Hematopoietic multipotent progenitor cell treated with erythropoietin and hydrocortisone succinate and interleukin-3 and kit ligand, for 17 days (in vitro differentiated cells): ENCODE measurements around the gene PRELID3B.
A peak's percentile ranks its signal among the peaks of the same experiment; 100 is the strongest.

Experiments used
- DNase-seq: peaks from one replicate; pipeline ENCODE4 v3.0.0-alpha.2; 2015; ENCODE audit warnings: low spot score

PRELID3B gene

GRCh38 chr20:59008715-59009336 is 33.8 kb downstream of the PRELID3B start:
- no peak for DNase-seq

GRCh38 chr20:59007665-59008511 is 34.7 kb downstream of the PRELID3B start:
- no peak for DNase-seq

GRCh38 chr20:59006864-59007664 is 35.5 kb downstream of the PRELID3B start, which contains the start of gene CTSZ:
Gene CTSZ, minus strand, starts transcription at chr20:59007254. Its CDS starts 126 bp downstream, at chr20:59007128.
- DNase-seq, result peak; percentile 51

GRCh38 chr20:59006167-59006863 is 36.3 kb downstream of the PRELID3B start:
- no peak for DNase-seq

- no peak for DNase-seq
Observed at GRCh38 chr20:59005523-59006166, 36.9 kb downstream of the PRELID3B start.

DNA sequence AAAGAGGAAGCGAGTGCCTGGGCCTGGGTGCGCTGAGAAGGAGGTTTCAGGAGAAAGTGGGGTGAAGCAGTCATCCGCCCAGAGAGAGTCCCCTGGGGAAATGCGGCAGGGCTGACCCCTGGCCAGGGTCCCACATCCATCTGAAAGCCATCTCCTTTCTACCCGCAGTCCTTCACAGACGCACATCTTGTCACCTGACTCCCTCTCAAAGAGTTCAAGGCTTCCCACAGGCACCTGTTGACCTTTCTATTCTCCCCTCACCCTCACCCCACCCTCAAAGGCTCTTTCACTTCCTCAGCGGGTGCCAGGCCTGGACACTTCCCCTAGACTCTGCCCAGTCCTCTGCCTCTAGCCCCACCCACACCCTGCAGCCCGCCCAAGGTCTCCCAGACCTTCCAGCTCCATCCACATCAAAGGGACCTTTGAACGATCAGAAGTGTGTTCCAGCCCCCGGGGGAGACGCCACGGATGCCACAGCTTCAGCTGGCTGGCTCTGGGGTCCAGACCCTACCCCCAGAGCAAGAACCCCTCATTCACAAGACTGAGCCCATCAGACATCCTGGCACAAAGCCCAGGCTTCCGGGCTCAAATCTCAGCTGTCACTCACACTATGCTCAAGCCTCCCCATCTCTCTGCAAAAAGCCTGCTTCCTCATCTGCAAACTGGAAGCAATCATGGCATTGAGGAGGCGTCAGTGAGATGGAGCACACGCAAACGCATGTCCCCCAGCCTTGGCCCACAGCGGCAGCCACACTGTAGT is 37.6 kb downstream of the PRELID3B start:
- peak; percentile 32 for DNase-seq

GRCh38 chr20:59004493-59004762 is 38.2 kb downstream of the PRELID3B start:
- no peak for DNase-seq

DNA sequence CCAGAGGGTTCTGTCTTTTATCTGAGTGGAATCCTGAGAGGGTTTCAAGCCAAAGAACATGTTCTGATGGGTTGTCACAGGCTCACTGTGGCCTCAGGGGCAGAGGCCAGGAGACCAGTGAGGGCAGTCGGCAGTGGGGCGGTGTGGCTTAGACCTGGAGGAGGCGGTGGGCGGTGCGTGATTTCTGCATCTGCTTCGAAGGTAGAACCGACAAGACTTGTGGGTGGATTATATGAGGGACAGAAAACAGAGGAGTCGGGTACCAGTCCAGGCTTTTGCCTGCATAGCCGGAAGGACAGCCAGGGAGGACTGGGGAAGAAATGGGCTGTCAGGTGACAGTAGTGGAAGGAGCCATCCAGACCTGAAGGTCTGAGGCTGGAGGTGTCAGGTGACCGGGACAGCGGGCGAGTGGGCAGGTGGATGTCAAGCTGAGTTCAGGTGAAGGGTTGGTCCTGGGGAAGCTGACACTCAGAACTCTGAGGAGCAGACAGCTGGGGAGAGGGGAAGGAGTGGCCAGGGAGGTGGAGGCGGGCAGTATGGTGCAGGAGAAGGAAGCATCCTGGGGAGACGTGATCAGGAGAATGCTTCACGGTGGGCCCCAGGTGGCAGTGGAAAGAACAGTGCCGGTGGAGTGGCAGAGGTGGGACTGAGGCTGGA is 38.6 kb downstream of the PRELID3B start:
- DNase-seq, result no peak

GRCh38 chr20:59002874-59003399 is 39.6 kb downstream of the PRELID3B start:
- DNase-seq, result no peak

DNA sequence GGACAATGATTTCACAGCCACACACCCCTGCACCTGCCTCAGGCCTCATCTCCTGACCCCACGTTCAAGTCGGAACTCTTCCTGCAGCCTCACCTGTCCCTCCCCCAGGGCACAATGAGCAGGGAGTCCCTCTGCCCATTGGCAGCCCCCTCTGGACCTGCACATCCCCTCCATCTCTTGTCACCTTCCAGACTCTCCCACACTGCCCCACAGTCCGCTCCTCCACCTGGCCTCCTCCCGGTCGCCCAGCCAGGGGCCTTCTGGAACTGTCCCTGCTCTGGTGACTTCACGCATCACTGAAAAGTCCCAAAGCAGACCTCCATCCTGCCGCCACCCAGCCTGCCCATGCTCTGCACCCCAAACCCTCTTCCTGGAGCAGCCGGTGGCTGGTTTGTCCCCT is 40.2 kb downstream of the PRELID3B start:
- DNase-seq, result no peak

DNA sequence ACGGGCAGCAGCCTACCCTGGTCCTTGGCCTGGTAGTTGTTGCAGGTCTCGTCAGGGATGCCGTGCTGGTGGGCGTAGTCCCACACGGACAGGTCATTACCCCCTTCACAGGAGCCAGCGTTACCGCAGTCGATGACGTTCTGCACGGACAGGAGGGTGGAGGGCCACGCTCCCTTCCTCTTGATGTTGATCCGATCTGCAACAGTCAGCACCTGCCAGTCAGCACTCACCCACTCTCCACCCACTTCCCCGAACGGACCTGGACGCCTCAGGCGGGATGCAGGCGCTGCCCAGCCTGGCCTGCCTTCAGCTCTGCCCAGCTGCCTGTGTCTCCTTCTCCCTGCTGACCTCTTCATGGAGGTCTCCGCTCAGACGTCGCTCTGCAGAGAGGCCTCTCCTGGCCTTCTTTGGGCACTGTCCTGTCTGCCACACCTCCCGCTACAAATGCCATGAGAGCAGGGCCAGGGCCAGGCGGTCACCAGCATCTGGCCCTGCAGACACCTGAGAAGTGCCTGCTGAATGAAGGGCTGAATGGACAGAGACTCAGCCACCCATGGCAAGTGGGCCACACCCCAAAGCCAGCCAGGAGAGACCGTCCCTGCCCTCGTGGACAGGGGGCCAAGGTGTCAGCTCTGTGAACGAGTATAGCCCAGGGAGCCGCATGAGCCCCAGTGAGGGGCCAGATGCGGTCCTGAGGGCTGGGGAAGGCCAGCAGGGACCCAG is 41.0 kb downstream of the PRELID3B start:
- no peak for DNase-seq

- DNase-seq, result no peak
Observed at GRCh38 chr20:59001068-59001448, 41.5 kb downstream of the PRELID3B start.

GRCh38 chr20:59000326-59000725 is 42.3 kb downstream of the PRELID3B start:
- DNase-seq, result no peak

- DNase-seq, result no peak
Observed at GRCh38 chr20:58998656-58999055, 43.9 kb downstream of the PRELID3B start.

- no peak for DNase-seq
Observed at GRCh38 chr20:58997141-58997770, 45.3 kb downstream of the PRELID3B start.

GRCh38 chr20:58996226-58996611 is 46.4 kb downstream of the PRELID3B start:
- DNase-seq, result no peak

- no peak for DNase-seq
Observed at GRCh38 chr20:58995461-58996225, 46.9 kb downstream of the PRELID3B start.
